HG03280 (cell line): Measurements from ENCODE around the gene CMPK2.

Experiments used
- ATAC-seq: cut with Tn5 transposase; IDR thresholded peaks from one replicate; pipeline ENCODE4 v1.9.1; 2021; ENCODE audit warnings: mild to moderate bottlenecking, moderate library complexity; ENCODE audit not compliant: unreplicated experiment

CMPK2 gene

GRCh38 chr2:6813573-6813972 lies 52.1 kb downstream of the CMPK2 start:
- no peak for ATAC-seq

- ATAC-seq, result no peak
Observed at GRCh38 chr2:6812857-6813530, 52.7 kb downstream of the CMPK2 start.

- no peak for ATAC-seq
Observed at GRCh38 chr2:6810961-6811360, 54.7 kb downstream of the CMPK2 start.

GRCh38 chr2:6808426-6808825 lies 57.3 kb downstream of the CMPK2 start:
- ATAC-seq, result no peak

GRCh38 chr2:6806604-6807003 lies 59.1 kb downstream of the CMPK2 start:
- ATAC-seq, result no peak

GRCh38 chr2:6800553-6800952 lies 65.2 kb downstream of the CMPK2 start:
- ATAC-seq, result no peak
